ENCODE data around the gene NMUR1.
"Not testable (repeated sequence)": the region's sequence is repeated elsewhere in the genome, so short reads cannot be mapped to it uniquely, and the experiment has no call there.

Gene NMUR1

GRCh38 chr2:231530099-231531011 is at the start of gene NMUR1:
TSS of gene NMUR1 (minus strand) at chr2:231530445. CDS start at chr2:231530361, 84 bp downstream.
- peak; percentile 34 for DNase-seq (ENCODE audit: low read depth, low spot score)

GRCh38 chr2:231579560-231579959 is 49.3 kb upstream of the NMUR1 start:
- DNase-seq (ENCODE audit: low read depth, low spot score), result no peak

- not testable (repeated sequence) for DNase-seq (ENCODE audit: low read depth, low spot score)
Measured at GRCh38 chr2:231578655-231579054, 48.4 kb upstream of the NMUR1 start.

- no peak for DNase-seq (ENCODE audit: low read depth, low spot score)
Measured at GRCh38 chr2:231576465-231576864, 46.2 kb upstream of the NMUR1 start.

GRCh38 chr2:231575612-231576256 is 45.5 kb upstream of the NMUR1 start:
- no peak for DNase-seq (ENCODE audit: low read depth, low spot score)

GRCh38 chr2:231573698-231574421 is 43.6 kb upstream of the NMUR1 start:
- no peak for DNase-seq (ENCODE audit: low read depth, low spot score)

GRCh38 chr2:231573096-231573495 is 42.9 kb upstream of the NMUR1 start:
- no peak for DNase-seq (ENCODE audit: low read depth, low spot score)

- no peak for DNase-seq (ENCODE audit: low read depth, low spot score)
Measured at GRCh38 chr2:231571661-231572191, 41.5 kb upstream of the NMUR1 start.

- not testable (repeated sequence) for DNase-seq (ENCODE audit: low read depth, low spot score)
Measured at GRCh38 chr2:231570915-231571314, 40.7 kb upstream of the NMUR1 start.

- no peak for DNase-seq (ENCODE audit: low read depth, low spot score)
Measured at GRCh38 chr2:231568785-231569435, 38.7 kb upstream of the NMUR1 start.

GRCh38 chr2:231568098-231568784 is 38.0 kb upstream of the NMUR1 start:
- no peak for DNase-seq (ENCODE audit: low read depth, low spot score)

- no peak for DNase-seq (ENCODE audit: low read depth, low spot score)
Measured at GRCh38 chr2:231567159-231567558, 36.9 kb upstream of the NMUR1 start.

- no peak for DNase-seq (ENCODE audit: low read depth, low spot score)
Measured at GRCh38 chr2:231565887-231566594, 35.8 kb upstream of the NMUR1 start.

- DNase-seq (ENCODE audit: low read depth, low spot score), result no peak
Measured at GRCh38 chr2:231563378-231563961, 33.2 kb upstream of the NMUR1 start.

- DNase-seq (ENCODE audit: low read depth, low spot score), result peak; percentile 31
Measured at GRCh38 chr2:231557571-231558217, 27.4 kb upstream of the NMUR1 start.

- DNase-seq (ENCODE audit: low read depth, low spot score), result no peak
Measured at GRCh38 chr2:231556981-231557380, 26.7 kb upstream of the NMUR1 start.

- DNase-seq (ENCODE audit: low read depth, low spot score), result not testable (repeated sequence)
Measured at GRCh38 chr2:231556496-231556895, 26.3 kb upstream of the NMUR1 start.

- DNase-seq (ENCODE audit: low read depth, low spot score), result no peak
Measured at GRCh38 chr2:231554748-231555545, 24.7 kb upstream of the NMUR1 start.
